Measurements from ENCODE around the gene THRB. TPM values are rescaled to one million over a fixed set of nuclear protein-coding genes. Genes with fewer than 3 reads are reported as not detected.

The THRB gene
- total RNA-seq, 1 experiment from 2014 or later: 5.8 TPM

DNA sequence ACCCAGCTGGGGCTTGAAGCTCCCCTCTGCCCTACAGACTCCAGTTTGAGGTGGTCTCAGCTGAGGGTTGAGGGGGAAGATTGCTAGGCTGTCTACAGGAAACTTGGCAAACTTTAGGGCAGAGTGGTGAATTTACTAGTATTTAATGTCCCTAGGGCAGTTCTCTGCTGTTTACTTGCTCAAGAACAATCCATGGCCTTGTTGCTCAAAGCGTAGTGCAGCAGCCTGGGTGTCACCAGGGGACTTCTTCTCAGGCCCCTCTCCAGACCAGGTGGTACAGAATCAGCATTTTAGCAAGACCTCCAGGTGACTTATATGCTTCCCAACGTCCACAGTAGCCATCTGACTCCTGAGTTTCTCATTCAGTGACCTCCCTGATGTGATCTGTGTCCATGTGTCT lies 360.7 kb downstream of the THRB start (continued):
- TF ChIP-seq, protein P1, sequence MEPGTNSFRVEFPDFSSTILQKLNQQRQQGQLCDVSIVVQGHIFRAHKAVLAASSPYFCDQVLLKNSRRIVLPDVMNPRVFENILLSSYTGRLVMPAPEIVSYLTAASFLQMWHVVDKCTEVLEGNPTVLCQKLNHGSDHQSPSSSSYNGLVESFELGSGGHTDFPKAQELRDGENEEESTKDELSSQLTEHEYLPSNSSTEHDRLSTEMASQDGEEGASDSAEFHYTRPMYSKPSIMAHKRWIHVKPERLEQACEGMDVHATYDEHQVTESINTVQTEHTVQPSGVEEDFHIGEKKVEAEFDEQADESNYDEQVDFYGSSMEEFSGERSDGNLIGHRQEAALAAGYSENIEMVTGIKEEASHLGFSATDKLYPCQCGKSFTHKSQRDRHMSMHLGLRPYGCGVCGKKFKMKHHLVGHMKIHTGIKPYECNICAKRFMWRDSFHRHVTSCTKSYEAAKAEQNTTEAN (CRISPR knock-in tag; IDR thresholded peaks at IDR 0.05): no peak

DNA sequence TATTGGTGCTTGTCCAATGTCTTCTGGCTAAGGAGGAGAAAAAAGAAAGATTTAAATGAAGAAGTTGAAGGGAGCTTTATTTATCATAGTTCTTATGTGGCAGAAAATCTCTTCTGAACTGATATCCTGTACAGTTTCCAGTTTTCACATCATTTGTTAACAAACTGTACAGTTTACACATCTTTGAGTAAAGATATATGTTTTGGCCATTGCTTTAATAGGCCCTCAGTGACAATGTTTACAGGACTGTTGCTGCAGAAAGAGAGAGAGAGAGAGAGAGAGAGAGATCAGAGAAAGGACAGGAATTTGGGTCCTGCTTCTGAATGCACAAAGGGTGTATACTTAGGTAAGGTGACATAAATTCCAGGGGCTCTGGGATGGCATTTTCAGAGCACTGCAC lies 361.2 kb downstream of the THRB start:
- TF ChIP-seq GRHL2 (CRISPR knock-in tag; IDR thresholded peaks at IDR 0.05; ENCODE audit: insufficient replicate concordance, severe bottlenecking) (no peak), TCF7 (CRISPR knock-in tag; IDR thresholded peaks at IDR 0.05; ENCODE audit: low read depth) (no peak), ELF4 (CRISPR knock-in tag; IDR thresholded peaks at IDR 0.05; ENCODE audit: low read depth) (no peak), NFE2L1 (CRISPR knock-in tag; IDR thresholded peaks at IDR 0.05) (no peak), NR2C2 (CRISPR knock-in tag; IDR thresholded peaks at IDR 0.05) (no peak), SMAD4 (CRISPR knock-in tag; IDR thresholded peaks at IDR 0.05) (no peak)
- TF ChIP-seq, protein P2, sequence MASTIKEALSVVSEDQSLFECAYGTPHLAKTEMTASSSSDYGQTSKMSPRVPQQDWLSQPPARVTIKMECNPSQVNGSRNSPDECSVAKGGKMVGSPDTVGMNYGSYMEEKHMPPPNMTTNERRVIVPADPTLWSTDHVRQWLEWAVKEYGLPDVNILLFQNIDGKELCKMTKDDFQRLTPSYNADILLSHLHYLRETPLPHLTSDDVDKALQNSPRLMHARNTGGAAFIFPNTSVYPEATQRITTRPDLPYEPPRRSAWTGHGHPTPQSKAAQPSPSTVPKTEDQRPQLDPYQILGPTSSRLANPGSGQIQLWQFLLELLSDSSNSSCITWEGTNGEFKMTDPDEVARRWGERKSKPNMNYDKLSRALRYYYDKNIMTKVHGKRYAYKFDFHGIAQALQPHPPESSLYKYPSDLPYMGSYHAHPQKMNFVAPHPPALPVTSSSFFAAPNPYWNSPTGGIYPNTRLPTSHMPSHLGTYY (CRISPR knock-in tag; IDR thresholded peaks at IDR 0.05): no peak
- TF ChIP-seq, protein P1 (CRISPR knock-in tag; IDR thresholded peaks at IDR 0.05): no peak
- TF ChIP-seq, protein P3, sequence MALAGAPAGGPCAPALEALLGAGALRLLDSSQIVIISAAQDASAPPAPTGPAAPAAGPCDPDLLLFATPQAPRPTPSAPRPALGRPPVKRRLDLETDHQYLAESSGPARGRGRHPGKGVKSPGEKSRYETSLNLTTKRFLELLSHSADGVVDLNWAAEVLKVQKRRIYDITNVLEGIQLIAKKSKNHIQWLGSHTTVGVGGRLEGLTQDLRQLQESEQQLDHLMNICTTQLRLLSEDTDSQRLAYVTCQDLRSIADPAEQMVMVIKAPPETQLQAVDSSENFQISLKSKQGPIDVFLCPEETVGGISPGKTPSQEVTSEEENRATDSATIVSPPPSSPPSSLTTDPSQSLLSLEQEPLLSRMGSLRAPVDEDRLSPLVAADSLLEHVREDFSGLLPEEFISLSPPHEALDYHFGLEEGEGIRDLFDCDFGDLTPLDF (CRISPR knock-in tag; IDR thresholded peaks at IDR 0.05): no peak
- TF ChIP-seq, protein P4, sequence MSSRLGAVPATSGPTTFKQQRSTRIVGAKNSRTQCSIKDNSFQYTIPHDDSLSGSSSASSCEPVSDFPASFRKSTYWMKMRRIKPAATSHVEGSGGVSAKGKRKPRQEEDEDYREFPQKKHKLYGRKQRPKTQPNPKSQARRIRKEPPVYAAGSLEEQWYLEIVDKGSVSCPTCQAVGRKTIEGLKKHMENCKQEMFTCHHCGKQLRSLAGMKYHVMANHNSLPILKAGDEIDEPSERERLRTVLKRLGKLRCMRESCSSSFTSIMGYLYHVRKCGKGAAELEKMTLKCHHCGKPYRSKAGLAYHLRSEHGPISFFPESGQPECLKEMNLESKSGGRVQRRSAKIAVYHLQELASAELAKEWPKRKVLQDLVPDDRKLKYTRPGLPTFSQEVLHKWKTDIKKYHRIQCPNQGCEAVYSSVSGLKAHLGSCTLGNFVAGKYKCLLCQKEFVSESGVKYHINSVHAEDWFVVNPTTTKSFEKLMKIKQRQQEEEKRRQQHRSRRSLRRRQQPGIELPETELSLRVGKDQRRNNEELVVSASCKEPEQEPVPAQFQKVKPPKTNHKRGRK (CRISPR knock-in tag; IDR thresholded peaks at IDR 0.05; ENCODE audit: borderline replicate concordance): no peak
- TF ChIP-seq, protein P5, sequence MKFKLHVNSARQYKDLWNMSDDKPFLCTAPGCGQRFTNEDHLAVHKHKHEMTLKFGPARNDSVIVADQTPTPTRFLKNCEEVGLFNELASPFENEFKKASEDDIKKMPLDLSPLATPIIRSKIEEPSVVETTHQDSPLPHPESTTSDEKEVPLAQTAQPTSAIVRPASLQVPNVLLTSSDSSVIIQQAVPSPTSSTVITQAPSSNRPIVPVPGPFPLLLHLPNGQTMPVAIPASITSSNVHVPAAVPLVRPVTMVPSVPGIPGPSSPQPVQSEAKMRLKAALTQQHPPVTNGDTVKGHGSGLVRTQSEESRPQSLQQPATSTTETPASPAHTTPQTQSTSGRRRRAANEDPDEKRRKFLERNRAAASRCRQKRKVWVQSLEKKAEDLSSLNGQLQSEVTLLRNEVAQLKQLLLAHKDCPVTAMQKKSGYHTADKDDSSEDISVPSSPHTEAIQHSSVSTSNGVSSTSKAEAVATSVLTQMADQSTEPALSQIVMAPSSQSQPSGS (CRISPR knock-in tag; IDR thresholded peaks at IDR 0.05; ENCODE audit: borderline replicate concordance, low read depth): no peak
- TF ChIP-seq, protein P6, sequence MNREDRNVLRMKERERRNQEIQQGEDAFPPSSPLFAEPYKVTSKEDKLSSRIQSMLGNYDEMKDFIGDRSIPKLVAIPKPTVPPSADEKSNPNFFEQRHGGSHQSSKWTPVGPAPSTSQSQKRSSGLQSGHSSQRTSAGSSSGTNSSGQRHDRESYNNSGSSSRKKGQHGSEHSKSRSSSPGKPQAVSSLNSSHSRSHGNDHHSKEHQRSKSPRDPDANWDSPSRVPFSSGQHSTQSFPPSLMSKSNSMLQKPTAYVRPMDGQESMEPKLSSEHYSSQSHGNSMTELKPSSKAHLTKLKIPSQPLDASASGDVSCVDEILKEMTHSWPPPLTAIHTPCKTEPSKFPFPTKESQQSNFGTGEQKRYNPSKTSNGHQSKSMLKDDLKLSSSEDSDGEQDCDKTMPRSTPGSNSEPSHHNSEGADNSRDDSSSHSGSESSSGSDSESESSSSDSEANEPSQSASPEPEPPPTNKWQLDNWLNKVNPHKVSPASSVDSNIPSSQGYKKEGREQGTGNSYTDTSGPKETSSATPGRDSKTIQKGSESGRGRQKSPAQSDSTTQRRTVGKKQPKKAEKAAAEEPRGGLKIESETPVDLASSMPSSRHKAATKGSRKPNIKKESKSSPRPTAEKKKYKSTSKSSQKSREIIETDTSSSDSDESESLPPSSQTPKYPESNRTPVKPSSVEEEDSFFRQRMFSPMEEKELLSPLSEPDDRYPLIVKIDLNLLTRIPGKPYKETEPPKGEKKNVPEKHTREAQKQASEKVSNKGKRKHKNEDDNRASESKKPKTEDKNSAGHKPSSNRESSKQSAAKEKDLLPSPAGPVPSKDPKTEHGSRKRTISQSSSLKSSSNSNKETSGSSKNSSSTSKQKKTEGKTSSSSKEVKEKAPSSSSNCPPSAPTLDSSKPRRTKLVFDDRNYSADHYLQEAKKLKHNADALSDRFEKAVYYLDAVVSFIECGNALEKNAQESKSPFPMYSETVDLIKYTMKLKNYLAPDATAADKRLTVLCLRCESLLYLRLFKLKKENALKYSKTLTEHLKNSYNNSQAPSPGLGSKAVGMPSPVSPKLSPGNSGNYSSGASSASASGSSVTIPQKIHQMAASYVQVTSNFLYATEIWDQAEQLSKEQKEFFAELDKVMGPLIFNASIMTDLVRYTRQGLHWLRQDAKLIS (CRISPR knock-in tag; IDR thresholded peaks at IDR 0.05; ENCODE audit: borderline replicate concordance): no peak
- TF ChIP-seq, protein P7, sequence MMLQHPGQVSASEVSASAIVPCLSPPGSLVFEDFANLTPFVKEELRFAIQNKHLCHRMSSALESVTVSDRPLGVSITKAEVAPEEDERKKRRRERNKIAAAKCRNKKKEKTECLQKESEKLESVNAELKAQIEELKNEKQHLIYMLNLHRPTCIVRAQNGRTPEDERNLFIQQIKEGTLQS (CRISPR knock-in tag; conservative IDR thresholded peaks at IDR 0.05): no peak
- TF ChIP-seq, protein P8, sequence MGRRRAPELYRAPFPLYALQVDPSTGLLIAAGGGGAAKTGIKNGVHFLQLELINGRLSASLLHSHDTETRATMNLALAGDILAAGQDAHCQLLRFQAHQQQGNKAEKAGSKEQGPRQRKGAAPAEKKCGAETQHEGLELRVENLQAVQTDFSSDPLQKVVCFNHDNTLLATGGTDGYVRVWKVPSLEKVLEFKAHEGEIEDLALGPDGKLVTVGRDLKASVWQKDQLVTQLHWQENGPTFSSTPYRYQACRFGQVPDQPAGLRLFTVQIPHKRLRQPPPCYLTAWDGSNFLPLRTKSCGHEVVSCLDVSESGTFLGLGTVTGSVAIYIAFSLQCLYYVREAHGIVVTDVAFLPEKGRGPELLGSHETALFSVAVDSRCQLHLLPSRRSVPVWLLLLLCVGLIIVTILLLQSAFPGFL (CRISPR knock-in tag; IDR thresholded peaks at IDR 0.05; ENCODE audit: borderline replicate concordance): no peak
- ATAC-seq: no peak
- Mint-ChIP-seq H3K27me3 (ENCODE audit: low read depth) (no peaks in the 10 kb centered on the region), H3K4me1 (peaks cover 8% of the 10 kb centered on the region; the same call in 1 of the 2 replicates), H3K4me3 (no peak overlapping the region), H3K27ac (no peak overlapping the region), H3K36me3 (no peaks in the 10 kb centered on the region), H3K9me3 (no peaks in the 10 kb centered on the region)
- DNase-seq (ENCODE audit: low spot score): no peak
- CTCF ChIA-PET: no interaction called here
- POLR2A ChIA-PET: no interaction called here
